HG02759 (cell line): ENCODE data around the gene CDCA3.

ENCODE experiments used
- ATAC-seq: cut with Tn5 transposase; IDR thresholded peaks from one replicate; pipeline ENCODE4 v1.9.1; 2021; ENCODE audit warnings: mild to moderate bottlenecking, moderate library complexity; ENCODE audit not compliant: unreplicated experiment

The CDCA3 gene

DNA sequence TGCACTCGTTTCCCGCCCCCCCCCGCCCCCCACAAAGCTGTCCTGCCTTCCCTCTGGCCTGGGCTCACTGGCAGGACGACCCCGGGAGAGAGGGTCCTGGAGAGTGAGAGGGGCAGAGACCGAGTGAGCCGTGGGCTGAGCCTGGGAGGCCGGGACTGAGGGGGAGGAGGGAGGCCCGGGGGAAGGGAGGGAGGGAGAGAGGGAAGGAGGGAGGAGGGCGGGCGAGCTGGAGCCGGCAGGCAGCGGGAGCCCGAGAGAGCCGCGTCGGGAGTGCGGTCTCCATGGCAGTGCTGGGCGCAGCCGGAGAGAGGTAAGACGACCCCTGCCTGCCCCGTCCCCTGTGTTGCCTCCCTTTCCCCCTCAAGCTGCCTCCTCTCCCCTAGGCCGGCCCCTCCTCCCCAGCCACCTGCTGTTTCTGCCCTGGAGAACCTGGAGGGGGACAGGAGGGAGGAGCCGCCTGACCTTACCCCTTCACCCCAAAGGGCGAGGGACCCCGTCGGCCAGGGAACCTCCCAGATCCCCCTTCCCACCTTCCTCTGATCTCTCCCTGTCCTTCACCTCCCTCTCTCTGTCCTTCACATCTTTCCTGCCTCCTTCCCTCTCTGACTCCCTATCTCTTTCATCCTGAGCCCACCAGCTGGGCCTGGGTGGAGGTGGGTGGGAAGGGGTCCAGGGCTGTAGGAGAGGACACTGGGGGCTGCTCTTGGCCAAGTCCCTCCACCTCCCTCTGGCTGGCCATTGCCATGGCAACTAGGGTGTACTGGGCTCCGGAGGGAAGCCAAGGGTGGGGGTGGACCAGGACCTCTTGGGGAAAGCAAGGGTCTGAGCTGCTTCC is 29.3 kb downstream of the CDCA3 start, which contains the start of gene GPR162:
GPR162 (plus strand) TSS at position 231 of the 835 bp plus-strand sequence. CDS start 2,078 bp downstream, outside the sequence.
- ATAC-seq, result no peak

DNA sequence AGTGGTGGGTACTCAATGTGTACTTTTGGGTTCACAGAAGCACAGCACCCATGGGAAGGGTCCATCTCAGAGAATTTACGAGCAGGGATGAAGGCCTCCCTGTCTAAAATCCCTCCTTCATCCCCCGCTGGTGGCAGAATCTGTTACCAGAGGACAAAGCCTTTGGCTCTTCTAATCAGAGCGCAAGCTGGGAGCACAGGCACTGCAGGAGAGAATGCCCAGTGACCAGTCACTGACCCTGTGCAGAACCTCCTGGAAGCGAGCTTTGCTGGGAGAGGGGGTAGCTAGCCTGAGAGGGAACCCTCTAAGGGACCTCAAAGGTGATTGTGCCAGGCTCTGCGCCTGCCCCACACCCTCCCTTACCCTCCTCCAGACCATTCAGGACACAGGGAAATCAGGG is 30.9 kb downstream of the CDCA3 start:
- no peak for ATAC-seq

DNA sequence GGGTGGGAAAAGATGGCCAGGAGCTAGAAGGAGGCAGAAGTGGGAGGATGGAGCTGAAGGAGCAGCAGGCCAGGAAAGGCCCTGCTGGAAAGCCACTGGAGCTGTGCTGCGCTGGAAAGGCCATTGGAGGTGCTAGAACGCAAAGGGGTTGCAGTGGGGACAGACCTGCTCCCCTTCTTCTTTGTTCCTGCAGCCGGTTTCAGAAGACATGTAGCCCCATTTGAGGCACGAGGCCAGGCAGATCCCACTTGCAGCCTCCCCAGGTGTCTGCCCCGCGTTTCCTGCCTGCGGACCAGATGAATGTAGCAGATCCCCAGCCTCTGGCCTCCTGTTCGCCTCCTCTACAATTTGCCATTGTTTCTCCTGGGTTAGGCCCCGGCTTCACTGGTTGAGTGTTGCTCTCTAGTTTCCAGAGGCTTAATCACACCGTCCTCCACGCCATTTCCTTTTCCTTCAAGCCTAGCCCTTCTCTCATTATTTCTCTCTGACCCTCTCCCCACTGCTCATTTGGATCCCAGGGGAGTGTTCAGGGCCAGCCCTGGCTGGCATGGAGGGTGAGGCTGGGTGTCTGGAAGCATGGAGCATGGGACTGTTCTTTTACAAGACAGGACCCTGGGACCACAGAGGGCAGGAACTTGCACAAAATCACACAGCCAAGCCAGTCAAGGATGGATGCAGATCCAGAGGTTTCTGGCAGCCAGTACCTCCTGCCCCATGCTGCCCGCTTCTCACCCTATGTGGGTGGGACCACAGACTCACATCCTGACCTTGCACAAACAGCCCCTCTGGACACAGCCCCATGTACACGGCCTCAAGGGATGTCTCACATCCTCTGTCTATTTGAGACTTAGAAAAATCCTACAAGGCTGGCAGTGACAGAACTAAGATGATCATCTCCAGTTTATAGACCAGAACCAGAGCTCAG is 31.7 kb downstream of the CDCA3 start:
- no peak for ATAC-seq

DNA sequence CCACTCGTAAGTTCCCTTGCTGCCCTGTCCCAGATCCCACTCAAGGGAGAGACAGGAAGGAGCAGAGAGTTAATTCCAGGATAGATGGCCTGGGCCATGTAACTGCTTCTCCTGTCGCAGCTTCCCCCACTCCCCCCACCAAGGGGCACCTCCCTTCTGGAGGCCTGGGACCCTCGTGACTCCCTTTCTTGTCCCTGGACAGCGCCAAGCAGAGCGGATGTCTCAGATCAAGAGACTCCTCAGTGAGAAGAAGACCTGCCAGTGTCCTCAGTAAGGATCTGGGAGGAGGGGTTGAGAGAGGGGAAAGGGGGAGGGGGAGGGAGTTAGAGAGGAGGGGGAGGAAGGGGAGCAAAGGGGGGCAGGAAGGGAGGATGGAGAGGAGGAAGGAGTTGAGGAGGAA is 32.4 kb downstream of the CDCA3 start:
- ATAC-seq, result no peak

DNA sequence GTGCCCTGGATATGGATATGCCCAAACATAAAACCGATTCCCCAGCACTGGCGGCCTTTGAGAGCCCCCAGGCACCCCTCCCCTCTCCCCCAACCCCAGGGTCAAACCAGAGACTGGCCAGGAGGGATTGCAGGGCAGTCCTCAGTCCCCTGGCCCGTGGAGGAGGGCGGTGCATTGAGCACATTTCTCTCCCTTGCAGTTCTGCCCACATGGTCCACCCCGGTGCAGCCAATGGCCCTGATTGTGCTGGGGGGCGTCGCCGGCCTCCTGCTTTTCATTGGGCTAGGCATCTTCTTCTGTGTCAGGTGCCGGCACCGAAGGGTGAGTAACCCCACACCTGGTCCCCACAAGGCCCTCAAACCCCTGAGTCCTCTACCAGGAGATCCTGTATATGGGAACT is 32.9 kb downstream of the CDCA3 start:
- no peak for ATAC-seq

DNA sequence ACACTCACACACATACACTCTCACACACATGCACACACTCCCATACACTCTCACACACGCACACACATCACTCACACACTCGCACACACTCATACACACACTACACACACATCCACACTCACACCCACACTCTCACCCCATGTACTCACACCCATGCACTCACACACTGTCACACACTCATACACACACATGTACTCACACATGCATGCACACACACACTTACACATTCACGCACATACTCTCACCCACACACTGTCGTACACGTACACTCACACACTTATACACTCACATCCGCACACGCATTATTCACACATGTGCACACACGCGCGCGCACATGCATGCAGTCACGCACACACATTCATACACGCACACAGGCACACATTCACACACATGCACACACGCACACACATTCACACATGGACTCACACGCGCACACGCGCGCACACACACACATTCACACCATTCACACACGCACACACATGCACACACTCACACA is 33.4 kb downstream of the CDCA3 start:
- ATAC-seq, result no peak

DNA sequence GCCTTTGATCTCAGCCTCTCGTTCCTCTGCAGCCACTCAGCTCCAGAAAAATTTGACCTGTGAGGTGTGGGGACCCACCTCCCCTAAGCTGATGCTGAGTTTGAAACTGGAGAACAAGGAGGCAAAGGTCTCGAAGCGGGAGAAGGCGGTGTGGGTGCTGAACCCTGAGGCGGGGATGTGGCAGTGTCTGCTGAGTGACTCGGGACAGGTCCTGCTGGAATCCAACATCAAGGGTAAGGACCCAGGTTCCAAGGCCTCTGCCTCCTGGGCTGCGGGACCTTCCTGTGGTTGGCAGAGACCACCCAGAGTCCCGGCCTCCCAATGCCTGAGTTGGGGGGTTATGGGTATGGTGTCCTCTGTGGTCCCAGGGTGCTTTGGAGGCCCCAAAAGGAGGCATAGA is 34.0 kb downstream of the CDCA3 start:
- no peak for ATAC-seq

DNA sequence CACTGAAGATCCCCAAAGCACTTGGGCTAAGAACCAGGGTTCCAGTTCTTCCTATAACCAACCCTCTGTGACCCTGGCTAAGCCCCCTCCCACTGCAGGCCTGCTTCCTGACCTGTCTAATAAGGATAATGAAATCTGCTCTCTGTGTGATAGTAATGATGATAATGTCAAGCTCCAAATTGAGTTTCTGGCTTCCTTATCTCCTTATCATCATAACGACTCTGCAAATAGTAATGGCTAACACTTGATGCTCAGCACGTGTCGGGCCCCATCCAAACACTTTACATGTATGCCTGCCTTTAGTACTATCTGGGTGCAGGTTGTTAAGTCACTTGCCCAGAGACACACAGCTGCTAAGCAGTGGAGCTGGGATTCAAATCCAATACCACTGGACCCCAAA is 34.5 kb downstream of the CDCA3 start:
- ATAC-seq, result no peak

DNA sequence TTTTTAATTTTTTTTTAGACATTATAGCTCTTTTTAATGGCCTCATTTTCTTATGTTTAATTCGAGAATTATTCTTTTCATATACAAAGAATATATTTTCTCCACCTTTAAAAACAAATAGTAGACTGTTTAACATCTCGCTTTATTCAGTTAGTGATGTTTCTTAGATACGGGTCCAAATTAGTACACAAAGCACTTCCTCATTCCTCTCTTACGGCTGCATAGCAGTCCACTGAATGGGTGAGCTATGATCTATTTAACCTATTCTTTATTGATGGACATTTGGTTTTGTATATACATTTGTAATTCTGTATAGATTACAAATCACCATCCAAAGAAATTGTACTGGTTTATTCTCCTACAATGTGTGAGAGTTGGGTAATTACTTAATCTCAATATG is 37.7 kb downstream of the CDCA3 start:
- ATAC-seq, result no peak

DNA sequence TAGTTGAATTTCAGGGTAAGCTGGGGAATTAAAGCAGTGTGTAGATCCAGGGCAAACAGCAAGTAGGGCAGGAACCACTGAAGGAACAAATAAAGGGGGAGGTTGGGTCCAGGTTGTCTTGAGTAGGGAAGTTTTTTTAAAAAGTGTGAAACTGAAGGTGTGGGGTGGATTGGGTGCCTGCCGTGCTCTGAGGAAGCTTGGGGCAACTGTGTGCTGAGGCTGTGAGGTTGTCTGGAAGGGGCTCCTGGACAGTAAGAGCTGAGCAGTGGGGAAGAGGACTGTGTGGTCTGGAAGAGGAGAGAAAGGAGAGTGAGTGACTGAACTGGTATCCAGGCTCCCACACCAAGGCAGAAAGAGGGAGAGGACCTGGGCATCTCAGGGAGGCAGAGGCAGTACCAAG is 40.3 kb downstream of the CDCA3 start:
- ATAC-seq, result no peak

DNA sequence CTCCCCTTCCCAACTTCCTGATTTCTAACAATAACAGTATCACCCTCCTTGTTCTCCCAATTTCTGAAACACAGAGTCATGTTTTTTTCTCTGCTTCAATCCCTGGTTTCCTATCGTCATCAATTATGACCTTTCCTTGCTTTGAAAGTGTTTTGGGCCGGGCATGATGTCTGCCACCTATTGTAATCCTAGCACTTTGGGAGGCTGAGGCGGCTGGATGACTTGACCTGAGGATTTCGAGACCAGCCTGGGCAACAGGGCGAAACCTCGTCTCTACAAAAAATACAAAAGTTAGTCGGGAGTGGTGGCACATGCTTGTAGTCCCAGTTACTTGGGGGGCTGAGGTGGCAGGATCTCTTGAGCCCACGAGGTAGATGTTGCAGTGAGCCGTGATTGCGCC is 42.0 kb downstream of the CDCA3 start:
- ATAC-seq, result no peak

DNA sequence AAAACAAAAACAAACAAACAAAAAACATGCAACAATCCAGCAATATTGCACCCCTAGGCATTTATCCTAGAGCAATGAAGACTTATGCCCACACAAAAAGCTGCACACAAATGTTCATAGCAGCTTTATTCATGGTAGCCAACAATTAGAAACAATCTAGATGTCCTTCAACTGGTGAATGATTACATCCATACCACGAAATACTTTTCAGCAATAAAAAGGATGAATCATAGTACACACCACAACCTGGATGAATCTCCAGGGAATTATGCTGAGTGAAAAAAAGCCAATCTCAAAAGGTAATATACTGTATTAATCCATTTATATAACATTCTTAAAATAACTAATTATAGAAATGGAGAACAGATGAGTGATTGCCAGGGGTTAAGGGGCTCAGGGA is 43.9 kb downstream of the CDCA3 start:
- no peak for ATAC-seq

DNA sequence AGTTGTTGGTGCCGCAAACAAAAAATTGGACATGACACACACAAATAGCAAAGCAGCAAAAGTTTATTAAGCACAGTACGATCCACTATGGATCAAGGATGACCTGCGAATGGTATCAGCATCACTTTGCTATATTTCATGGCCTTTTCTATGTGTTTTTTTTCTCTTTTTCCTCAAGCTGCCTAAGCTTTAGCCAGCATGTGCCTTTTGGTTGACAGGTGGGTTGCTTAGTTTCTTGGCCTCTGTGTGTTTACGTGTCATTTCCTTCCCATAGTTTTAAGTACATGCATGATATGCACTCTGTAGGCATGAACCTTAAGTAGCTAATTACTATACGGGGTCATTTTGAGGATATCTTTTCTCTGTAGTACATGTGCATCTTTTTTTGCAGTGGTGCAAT is 51.9 kb downstream of the CDCA3 start:
- no peak for ATAC-seq
